ENCODE measurements around the gene ZNF282.
"Not testable (repeated sequence)": the region's sequence is repeated elsewhere in the genome, so short reads cannot be mapped to it uniquely, and the experiment has no call there.

The ZNF282 gene

DNA sequence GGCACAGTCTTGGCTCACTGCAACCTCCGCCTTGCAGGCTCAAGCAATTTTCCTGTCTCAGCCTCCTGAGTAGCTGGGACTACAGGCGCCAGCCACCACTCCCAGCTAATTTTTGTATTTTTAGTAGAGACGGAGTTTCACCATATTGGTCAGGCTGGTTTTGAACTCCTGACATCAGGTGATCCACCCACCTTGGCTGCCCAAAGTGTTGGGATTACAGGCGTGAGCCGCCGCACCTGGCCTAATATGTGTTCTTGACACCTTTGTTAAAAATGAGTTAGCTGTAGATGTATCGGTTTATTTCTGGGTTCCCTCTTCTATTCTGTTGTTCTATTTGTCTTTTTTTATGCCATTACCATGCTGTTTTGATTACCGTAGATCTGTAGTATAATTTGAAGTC lies 79.1 kb downstream of the ZNF282 start:
- H3K4me3 ChIP-seq (ENCODE audit: low read depth, low read length); H3K36me3 ChIP-seq (ENCODE audit: control insufficient read depth, insufficient read depth, low read length); H3K9ac ChIP-seq (ENCODE audit: low read depth, low read length); H3K9me3 ChIP-seq (ENCODE audit: control insufficient read depth, insufficient read depth, low read length); H3K4me1 ChIP-seq (ENCODE audit: control insufficient read depth, insufficient read depth, low read length); H3K27me3 ChIP-seq (ENCODE audit: control insufficient read depth, insufficient read depth, low read length): not testable (repeated sequence)

All from iPS-15b (cell line).